NCI-H1105 treated with DMSO at 0.1 percent for 48 hours (cell line): ENCODE results near the gene CBS.
"Not testable (repeated sequence)": the region's sequence is repeated elsewhere in the genome, so short reads cannot be mapped to it uniquely, and the experiment has no call there.

Source experiments
- DNase-seq: peaks from one replicate; lab custom pipeline; 2025; lab: John Stamatoyannopoulos, UW

The CBS gene

DNA sequence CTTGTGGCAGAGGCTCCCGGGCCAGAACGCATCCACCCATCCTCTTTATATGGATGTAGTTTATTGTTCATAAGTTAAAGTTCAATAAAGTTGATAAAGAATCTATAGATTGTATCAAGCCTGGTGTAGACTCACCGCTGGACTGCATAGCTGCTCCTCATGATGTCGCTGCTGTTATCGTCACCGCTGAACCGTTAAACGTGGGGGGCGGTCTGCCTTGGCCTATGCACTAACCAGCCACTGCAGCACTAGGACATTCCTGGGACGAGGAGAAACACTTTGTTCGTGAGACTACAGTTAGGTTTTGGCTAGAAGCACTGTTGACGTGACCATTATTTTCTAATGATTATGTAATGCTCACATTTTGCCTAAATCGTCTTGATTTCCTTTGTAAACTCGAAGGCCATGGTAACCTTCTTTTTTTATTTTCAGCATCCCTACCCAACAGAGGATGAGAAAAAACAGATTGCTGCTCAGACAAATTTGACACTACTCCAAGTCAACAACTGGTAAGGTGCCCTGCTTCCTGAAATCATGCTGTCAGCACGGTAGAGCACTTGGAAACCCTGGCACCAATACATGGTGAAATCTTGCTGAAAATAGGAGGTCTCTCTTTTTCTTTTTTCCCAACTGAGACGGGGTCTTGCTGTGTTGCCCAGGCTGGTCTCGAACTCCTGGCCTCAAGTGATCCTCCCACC, 51.0 kb downstream of the CBS start:
- DNase-seq, result no peak

- DNase-seq, result no peak
Observed at GRCh38 chr21:43023175-43023574, 52.5 kb downstream of the CBS start.

DNA sequence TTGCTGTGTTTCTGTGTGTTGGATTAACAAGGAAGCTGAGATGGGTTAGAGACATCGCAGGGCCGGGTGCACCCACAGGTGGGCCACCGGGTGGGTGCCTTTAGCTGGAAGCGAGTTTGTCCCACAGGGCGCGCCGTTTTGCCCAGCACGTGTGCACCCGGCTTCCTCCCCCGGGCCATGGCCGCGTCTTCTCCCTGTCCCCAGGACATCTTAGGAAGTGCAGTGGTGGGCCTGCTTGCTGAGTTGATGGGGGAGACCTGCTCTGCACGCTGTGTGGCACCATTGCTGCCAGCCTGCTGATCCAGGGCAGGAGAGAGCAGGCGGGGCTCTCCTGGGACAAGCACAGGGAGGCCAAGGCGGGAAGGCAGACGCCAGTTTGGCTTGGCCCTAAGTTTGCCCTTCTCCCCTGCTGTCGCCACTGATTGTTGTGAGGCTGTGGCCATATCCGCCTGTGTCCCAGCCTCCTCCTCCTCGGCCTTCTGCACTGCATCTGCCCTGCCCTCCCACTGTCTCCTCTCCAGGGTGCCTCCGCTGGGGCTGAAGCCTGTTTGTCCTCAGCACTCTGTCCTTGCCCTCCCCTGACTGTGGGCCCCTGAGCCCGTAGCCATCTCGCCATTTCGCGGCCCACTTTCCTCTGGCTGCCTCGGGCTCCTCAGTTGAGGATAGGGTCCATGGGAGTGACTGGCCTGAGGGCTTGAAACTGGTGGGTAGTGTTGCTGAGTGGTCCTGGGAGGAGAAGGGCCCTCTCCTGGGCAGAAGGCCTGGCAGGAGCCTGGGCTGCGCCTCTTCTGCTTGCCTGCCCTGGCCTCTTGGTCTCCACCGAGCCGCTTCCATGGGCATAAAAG, 53.7 kb downstream of the CBS start:
- DNase-seq, result no peak

DNA sequence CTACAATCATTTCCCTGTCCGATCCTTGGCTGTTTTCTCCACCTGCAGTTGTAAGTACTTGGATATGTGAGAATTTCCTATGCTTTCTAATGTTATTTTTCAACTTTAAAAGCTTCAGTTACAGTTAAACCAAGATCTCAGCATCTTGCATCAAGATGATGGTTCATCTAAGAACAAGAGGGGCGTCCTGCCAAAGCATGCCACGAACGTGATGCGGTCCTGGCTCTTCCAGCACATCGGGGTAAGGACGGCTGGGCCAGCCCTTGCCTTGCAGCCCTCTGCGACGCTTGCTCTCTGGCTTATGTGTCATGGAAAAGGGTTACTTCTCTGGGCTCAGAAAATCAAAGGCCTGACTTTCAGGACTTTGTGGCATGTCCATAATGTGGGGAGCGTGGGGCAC, 54.4 kb downstream of the CBS start:
- DNase-seq, result no peak

DNA sequence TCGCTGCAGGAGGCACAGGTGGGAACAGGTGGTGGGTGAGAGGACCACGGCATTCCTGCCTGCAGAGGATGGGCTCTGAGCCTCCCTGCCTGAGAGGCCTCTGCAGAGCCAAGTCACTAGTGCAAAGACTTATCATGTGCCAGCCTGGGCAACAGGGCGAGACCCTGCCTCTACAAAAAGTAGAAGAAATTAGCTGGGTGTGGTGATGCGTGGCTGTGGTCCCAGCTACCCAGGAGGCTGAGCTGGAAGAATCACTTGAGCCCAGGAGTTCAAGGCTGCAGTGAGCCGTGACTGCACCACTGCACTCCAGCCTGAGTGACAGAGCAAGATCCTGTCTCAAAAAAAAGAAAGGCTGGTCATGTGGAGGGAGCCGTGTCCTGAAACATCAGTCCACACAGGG, 54.9 kb downstream of the CBS start:
- DNase-seq, result no peak

- DNase-seq, result no peak
Observed at GRCh38 chr21:43020177-43020576, 55.5 kb downstream of the CBS start.

- no peak for DNase-seq
Observed at GRCh38 chr21:43018519-43018918, 57.1 kb downstream of the CBS start.

DNA sequence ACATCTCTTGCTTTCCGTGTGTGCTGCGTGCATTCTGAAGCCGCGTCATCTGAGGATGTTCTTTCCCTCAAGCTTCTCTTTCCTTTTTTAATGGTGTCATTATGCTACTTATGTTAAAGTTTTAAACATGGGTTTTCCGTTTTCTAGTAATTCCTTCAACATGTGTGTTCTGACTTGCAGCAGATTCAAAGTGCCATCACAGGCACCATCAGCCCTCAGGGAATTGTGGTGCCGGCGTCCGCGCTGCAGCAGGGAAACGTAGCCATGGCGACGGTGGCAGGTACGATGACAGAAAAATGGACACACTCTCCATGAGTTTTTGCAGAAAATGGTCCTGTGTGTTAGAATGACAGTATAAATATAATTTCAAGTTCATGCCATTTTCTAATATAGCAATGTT, 58.9 kb downstream of the CBS start:
- no peak for DNase-seq

GRCh38 chr21:43015906-43016540, 59.6 kb downstream of the CBS start:
- no peak for DNase-seq

DNA sequence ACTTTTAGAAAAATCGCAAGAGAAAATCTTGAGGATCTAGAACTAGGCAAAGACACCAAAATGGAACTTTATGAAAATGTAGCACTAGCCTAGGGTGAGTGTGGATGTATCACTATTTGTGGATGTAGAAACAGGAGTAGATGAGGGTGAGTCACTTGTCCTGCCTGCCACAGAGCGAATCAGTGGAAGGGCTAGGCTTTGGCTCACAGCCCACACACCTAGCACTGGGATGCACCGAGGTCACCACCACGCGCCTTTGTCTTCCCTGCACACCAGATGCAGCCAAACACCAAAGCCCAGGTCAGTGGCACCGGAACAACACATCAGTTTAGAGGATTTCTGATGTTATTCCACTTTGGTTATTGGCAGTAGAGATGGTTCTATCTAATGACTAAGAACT, 63.0 kb downstream of the CBS start:
- DNase-seq, result no peak

GRCh38 chr21:43006874-43007208, 68.8 kb downstream of the CBS start:
- no peak for DNase-seq

DNA sequence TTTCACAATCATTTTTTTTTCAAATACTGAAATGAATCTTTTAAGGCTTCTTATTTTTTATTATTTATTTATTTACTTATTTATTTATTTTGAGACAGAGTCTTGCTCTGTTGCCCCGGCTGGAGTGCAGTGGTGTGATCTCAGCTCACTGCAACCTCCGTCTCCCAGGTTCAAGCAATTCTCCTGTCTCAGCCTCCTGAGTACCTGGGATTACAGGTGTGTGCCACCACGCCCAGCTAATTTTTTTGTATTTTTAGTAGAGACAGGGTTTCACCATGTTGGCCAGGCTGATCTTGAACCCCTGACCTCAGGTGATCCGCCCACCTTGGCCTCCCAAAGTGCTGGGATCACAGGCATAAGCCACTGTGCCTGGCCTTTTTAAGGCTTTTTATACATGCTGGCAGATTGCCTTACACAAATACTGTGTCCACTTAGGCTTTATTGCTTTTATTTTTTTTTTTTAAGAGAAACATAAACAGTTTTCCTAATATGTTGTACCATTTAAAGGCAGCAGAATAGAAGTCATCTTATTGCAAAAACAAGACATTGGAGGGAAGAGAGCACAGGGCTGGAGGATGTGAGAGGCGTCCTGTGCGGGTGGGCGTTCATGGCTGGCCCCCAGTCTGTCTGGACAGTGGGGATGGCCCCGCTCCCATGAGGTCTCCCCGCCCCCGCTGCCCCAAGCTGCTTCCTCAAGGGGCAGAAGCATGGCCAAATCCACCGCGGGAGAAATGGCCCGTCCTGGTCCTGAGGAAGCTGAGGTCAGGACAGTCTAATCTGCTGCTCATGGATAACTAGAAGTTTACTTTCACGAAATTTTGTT, 69.4 kb downstream of the CBS start:
- not testable (repeated sequence) for DNase-seq

DNA sequence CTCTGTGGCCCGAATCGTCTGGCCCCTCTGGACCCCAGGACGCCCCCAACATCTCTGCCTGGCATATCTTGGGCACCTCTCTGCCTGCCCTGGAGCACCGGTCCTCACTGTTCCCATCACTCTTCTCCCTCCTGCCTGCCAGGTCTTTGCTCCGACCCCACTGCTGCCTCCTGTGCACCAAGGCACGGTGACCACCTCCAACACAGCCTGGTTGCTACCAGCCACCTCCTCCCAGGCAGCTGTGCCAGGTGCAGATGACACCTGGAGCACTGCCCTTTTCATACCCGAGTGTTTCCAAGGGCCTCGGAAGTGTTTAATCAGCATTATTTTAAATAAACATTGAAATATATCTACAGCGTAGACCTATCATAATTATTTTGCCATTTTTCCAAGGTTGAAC, 70.0 kb downstream of the CBS start:
- DNase-seq, result no peak

DNA sequence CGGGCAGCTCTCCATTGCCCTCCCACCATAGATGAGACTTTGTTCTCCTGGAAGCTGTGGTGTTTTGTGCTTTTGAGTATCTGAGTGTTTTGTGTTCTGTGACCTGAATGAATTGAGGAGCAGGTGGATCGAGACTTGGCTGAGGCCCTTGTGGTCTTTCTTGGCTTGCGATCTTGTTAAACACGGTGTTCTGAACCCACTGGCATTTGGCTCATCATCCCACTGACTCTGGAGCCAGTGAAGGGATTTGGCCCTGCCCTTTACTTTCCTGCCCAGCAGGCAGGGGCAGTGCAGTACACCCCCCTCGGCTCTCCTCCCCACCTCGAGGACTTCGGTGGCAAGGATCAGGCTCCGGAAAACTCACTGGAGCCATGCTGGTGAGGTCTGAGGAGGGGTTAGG, 70.7 kb downstream of the CBS start:
- no peak for DNase-seq
